Fibroblast of lung (primary cell): ENCODE data around the gene FAM78A. TPM values are rescaled to one million over a fixed set of nuclear protein-coding genes. Genes with fewer than 3 reads are reported as not detected.

Experiments
- DNase-seq, 2 donors: peaks; one replicate each; pipeline versions ENCODE4 v3.0.0 to v3.0.0-alpha.2; 2010; ENCODE audit warnings: low read depth in 2 of 2
- H2AFZ ChIP-seq: 2 replicates; pipeline ENCODE4 v1.5.1; 2012; ENCODE audit warnings: low read length, control low read depth, inconsistent platforms
- H3K27ac ChIP-seq: 2 replicates; pipeline ENCODE4 v1.5.1; 2011; ENCODE audit warnings: low read length, control low read depth; ENCODE audit not compliant: insufficient read depth
- H3K27me3 ChIP-seq: 2 replicates; pipeline ENCODE4 v1.5.1; 2011; ENCODE audit warnings: mild to moderate bottlenecking, low read length; ENCODE audit not compliant: control insufficient read depth, insufficient read depth
- H3K36me3 ChIP-seq: 2 replicates; pipeline ENCODE4 v1.5.1; 2011; ENCODE audit warnings: low read length; ENCODE audit not compliant: control insufficient read depth, insufficient read depth
- H3K4me1 ChIP-seq: 2 replicates; pipeline ENCODE4 v1.5.1; 2011; ENCODE audit warnings: low read length; ENCODE audit not compliant: control insufficient read depth, insufficient read depth; ENCODE audit errors: extremely low read depth
- H3K4me2 ChIP-seq: 2 replicates; pipeline ENCODE4 v1.5.1; 2011; ENCODE audit warnings: low read length, control low read depth; ENCODE audit not compliant: insufficient read depth; ENCODE audit errors: extremely low read depth
- H3K4me3 ChIP-seq, 4 experiments: fragments of 200-600 bp in 1 of 4; sonication (generic) in 1 of 4; replicated peaks in 1 of 4; 2 replicates each; pipeline ENCODE4 v1.5.1; 2011 to 2016; ENCODE audit warnings: low read length in 4 of 4, low read depth in 3 of 4, mild to moderate bottlenecking in 3 of 4, control low read depth in 2 of 4, inconsistent platforms in 1 of 4, mixed read lengths in 1 of 4; ENCODE audit not compliant: insufficient read depth in 1 of 4; ENCODE audit errors: control extremely low read depth in 1 of 4
- H3K79me2 ChIP-seq: 2 replicates; pipeline ENCODE4 v1.5.1; 2012; ENCODE audit warnings: mild to moderate bottlenecking, low read length, inconsistent platforms; ENCODE audit not compliant: control insufficient read depth, insufficient read depth
- H3K9ac ChIP-seq: 2 replicates; pipeline ENCODE4 v1.5.1; 2011; ENCODE audit warnings: mild to moderate bottlenecking, low read length, control low read depth; ENCODE audit not compliant: insufficient read depth
- H3K9me3 ChIP-seq: 2 replicates; pipeline ENCODE4 v1.5.1; 2012; ENCODE audit warnings: low read depth, low read length; ENCODE audit not compliant: control insufficient read depth, insufficient read depth
- H4K20me1 ChIP-seq: 2 replicates; pipeline ENCODE4 v1.5.1; 2011; ENCODE audit warnings: low read length; ENCODE audit not compliant: control insufficient read depth, insufficient read depth; ENCODE audit errors: extremely low read depth
- CTCF ChIP-seq, 2 donors: IDR thresholded peaks in 1 of 2; conservative IDR thresholded peaks in 1 of 2; 1 replicate in 1 of 2; 2 replicates in 1 of 2; pipeline ENCODE4 v1.5.1; 2011 to 2012; ENCODE audit warnings: low read length in 2 of 2, control low read depth in 1 of 2, inconsistent platforms in 1 of 2, low read depth in 1 of 2, mild to moderate bottlenecking in 1 of 2
- EZH2 ChIP-seq: IDR thresholded peaks from 2 replicates; pipeline ENCODE4 v1.5.1; 2012; ENCODE audit warnings: low read length, control low read depth, mild to moderate bottlenecking; ENCODE audit errors: missing control alignments
- polyA plus RNA-seq, 2 donors: library from polyadenylated mRNA; depleted of rRNA in 1 of 2; stranded (reverse) in 1 of 2; unstranded in 1 of 2; fragments of >200 nt; gene quantifications; 2 replicates each; pipeline ENCODE4 v1.2.1, GENCODE V29; 2011 to 2012; ENCODE audit warnings: missing spikeins in 1 of 2
- total RNA-seq: library from RNA; depleted of rRNA; stranded (reverse); fragments of >200 nt; gene quantifications from 2 replicates; pipeline ENCODE4 v1.2.1, GENCODE V29; 2014

Gene FAM78A
- total and polyA plus RNA-seq, 2 donors (not counting 1 experiment from before 2014, with no cell fraction given): 0.26 to 0.33 TPM

DNA sequence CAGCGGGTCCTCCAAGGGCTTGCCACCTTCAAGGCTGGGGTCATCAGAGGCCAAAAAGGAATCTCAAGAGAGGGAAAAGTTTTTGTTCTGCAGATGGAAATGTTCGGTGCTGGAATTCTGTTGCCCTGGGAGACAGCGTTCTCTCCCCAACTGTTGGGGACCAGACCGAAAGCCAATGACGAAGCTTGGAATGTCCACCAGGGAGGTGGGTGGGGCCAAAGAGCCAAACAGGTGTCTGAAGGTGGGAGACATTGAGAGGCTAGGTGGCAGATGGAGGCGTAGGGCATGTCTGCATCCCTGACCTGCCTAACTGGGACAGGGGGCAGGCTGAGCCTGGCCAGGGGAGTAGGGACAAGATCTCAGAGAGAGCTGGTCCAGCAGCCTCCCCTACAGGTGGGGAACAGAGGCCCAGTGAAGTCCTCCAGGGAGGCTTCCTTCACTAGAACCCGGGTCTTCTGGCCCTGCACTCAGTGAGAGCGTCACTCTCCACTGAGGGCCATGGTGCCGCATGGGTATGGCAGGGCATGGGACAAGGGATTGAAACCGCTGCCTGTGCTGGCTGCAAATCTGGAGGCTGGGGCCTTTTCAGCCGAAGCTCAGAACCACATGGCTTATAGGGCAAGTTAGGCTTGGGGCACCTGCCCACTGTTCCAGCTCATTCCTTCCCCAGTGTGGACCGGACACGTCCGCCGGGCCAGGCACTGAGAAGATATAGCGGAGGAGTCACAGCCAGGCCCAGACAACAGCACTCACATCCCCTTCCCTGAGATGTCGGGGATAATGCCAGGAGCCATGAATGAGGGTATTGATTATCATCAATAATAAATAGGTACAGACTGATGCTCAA lies 5.0 kb upstream of the FAM78A start:
- no peak for DNase-seq
- no peak overlapping the region for H3K27ac ChIP-seq
- H4K20me1 ChIP-seq: no peaks in the 10 kb centered on the region
- TF ChIP-seq EZH2 (no peak), CTCF (conservative IDR thresholded peaks at IDR 0.05 in 1 of 2, IDR thresholded peaks at IDR 0.05 in 1 of 2; ENCODE audit: low read depth in 1 of 2, low read length in 2 of 2) (no peak)
- no peaks in the 10 kb centered on the region for H3K79me2 ChIP-seq
- H3K9me3 ChIP-seq: no peaks in the 10 kb centered on the region
- no peaks in the 10 kb centered on the region for H3K4me1 ChIP-seq
- no peak overlapping the region for H3K9ac ChIP-seq
- no peak overlapping the region for H3K4me2 ChIP-seq
- H3K4me3 ChIP-seq: no peak overlapping the region
- no peaks in the 10 kb centered on the region for H3K36me3 ChIP-seq
- peaks cover 35% of the 10 kb centered on the region for H3K27me3 ChIP-seq
- H2AFZ ChIP-seq: no peak overlapping the region

GRCh38 chr9:131280660-131281059 lies 4.3 kb upstream of the FAM78A start:
- Histone ChIP-seq H3K36me3 (no peaks in the 10 kb centered on the region), H3K4me2 (no peak overlapping the region), H3K9me3 (no peaks in the 10 kb centered on the region), H4K20me1 (no peaks in the 10 kb centered on the region), H2AFZ (no peak overlapping the region), H3K27me3 (peaks cover 40% of the 10 kb centered on the region), H3K79me2 (no peaks in the 10 kb centered on the region), H3K27ac (no peak overlapping the region), H3K4me1 (no peaks in the 10 kb centered on the region), H3K4me3 (no peak overlapping the region), H3K9ac (no peak overlapping the region)
- DNase-seq: no peak
- TF ChIP-seq EZH2 (no peak), CTCF (conservative IDR thresholded peaks at IDR 0.05 in 1 of 2, IDR thresholded peaks at IDR 0.05 in 1 of 2; ENCODE audit: low read depth in 1 of 2, low read length in 2 of 2) (no peak)

- no peaks in the 10 kb centered on the region for H3K36me3 ChIP-seq
- H3K4me3 ChIP-seq: no peak overlapping the region
- H4K20me1 ChIP-seq: no peaks in the 10 kb centered on the region
- no peak for DNase-seq
- no peaks in the 10 kb centered on the region for H3K4me1 ChIP-seq
- peaks cover 43% of the 10 kb centered on the region for H3K27me3 ChIP-seq
- no peaks in the 10 kb centered on the region for H3K9me3 ChIP-seq
- no peak overlapping the region for H3K9ac ChIP-seq
- TF ChIP-seq EZH2 (no peak), CTCF (conservative IDR thresholded peaks at IDR 0.05 in 1 of 2, IDR thresholded peaks at IDR 0.05 in 1 of 2; ENCODE audit: low read depth in 1 of 2, low read length in 2 of 2) (no peak)
- no peak overlapping the region for H2AFZ ChIP-seq
- no peak overlapping the region for H3K27ac ChIP-seq
- no peak overlapping the region for H3K4me2 ChIP-seq
- H3K79me2 ChIP-seq: no peaks in the 10 kb centered on the region
Observed at GRCh38 chr9:131279863-131280570, 3.7 kb upstream of the FAM78A start.
